Measurements from ENCODE around the gene MAP3K4.

DNA sequence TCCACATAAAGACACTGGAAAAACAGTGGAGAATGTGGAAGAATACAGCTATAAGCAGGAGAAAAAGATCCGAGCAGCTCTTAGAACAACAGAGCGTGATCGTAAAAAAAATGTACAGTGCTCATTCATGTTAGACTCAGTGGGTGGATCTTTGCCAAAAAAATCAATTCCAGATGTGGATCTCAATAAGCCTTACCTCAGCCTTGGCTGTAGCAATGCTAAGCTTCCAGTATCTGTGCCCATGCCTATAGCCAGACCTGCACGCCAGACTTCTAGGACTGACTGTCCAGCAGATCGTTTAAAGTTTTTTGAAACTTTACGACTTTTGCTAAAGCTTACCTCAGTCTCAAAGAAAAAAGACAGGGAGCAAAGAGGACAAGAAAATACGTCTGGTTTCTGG is 57.1 kb downstream of the MAP3K4 start:
- TF ChIP-seq, protein P1, sequence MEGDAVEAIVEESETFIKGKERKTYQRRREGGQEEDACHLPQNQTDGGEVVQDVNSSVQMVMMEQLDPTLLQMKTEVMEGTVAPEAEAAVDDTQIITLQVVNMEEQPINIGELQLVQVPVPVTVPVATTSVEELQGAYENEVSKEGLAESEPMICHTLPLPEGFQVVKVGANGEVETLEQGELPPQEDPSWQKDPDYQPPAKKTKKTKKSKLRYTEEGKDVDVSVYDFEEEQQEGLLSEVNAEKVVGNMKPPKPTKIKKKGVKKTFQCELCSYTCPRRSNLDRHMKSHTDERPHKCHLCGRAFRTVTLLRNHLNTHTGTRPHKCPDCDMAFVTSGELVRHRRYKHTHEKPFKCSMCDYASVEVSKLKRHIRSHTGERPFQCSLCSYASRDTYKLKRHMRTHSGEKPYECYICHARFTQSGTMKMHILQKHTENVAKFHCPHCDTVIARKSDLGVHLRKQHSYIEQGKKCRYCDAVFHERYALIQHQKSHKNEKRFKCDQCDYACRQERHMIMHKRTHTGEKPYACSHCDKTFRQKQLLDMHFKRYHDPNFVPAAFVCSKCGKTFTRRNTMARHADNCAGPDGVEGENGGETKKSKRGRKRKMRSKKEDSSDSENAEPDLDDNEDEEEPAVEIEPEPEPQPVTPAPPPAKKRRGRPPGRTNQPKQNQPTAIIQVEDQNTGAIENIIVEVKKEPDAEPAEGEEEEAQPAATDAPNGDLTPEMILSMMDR (IDR thresholded peaks at IDR 0.05) = no peak
- TF ChIP-seq POLR2AphosphoS5 (IDR thresholded peaks at IDR 0.05) = no peak
- TF ChIP-seq POLR2A (IDR thresholded peaks at IDR 0.05) = no peak

All from breast epithelium (tissue), 3 donors.